ENCODE results near the gene GKN1. TPM values are rescaled to one million over a fixed set of nuclear protein-coding genes. Genes with fewer than 3 reads are reported as not detected.

GKN1 gene
- total and polyA plus RNA-seq, 2 of the 8 experiments (the other 6 are each of a cell fraction or from before 2014, with no cell fraction given) = not detected

DNA sequence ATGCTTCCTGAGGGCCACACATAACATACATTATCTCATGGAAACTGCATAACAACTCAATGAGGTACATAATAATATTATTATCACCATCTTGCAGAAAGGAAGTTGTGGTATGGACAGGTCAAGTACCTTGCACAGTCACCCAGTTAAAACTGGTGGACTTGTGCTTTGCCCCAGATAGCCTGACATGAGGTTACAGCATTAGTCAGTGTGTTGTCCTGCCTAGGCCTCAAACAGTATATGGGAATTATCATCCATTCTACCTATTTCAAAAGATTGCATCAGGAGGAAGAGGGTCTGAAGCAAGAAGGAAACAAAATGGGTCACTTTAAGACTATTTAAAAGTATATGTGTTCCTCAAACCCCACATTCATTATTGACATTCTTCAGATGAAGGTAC, 33.2 kb downstream of the GKN1 start:
- no peak overlapping the region for H2BK20ac ChIP-seq (ENCODE audit: low read length)
- no peaks in the 10 kb centered on the region for H3K79me1 ChIP-seq (ENCODE audit: low read depth, low read length)
- DNase-seq (ENCODE audit: low read depth in 1 of 2, low spot score in 2 of 2) (no peak), FAIRE-seq (no peak)
- peaks cover 1% of the 10 kb centered on the region for H3K23me2 ChIP-seq (ENCODE audit: low read depth, low read length)
- H3K4ac ChIP-seq (replicated peaks; ENCODE audit: insufficient read length, low read depth, low read length) = no peak overlapping the region
- ChIA-PET CTCF (ENCODE audit: partially characterized antibody) (no interaction called here), POLR2A (ENCODE audit: partially characterized antibody) (no interaction called here)
- H3K9me3 ChIP-seq (ENCODE audit: insufficient read depth in 2 of 2, low read depth in 1 of 2, low read length in 1 of 2) = peaks cover 0 to 2% of the 10 kb centered on the region in 2 experiments; a peak in 1 of 4 replicates
- H2BK5ac ChIP-seq (ENCODE audit: low read depth, low read length) = no peak overlapping the region
- H3K4me1 ChIP-seq (replicated peaks in 1 of 4; ENCODE audit: control insufficient read depth in 3 of 4, insufficient read depth in 4 of 4, low read length in 3 of 4) = no peaks in the 10 kb centered on the region
- no peak overlapping the region for H2AK5ac ChIP-seq (ENCODE audit: low read depth, low read length)
- no peak overlapping the region for H3K27ac ChIP-seq (ENCODE audit: low read depth, low read length)
- no peak overlapping the region for H4K5ac ChIP-seq (ENCODE audit: insufficient read length, low read depth, low read length)
- H3K36me3 ChIP-seq (ENCODE audit: control insufficient read depth in 2 of 4, insufficient read depth in 4 of 4, low read length in 3 of 4) = no peaks in the 10 kb centered on the region
- H3K14ac ChIP-seq (ENCODE audit: insufficient read length) = no peak overlapping the region
- peaks cover 0 to 8% (median 3%) of the 10 kb centered on the region in 4 experiments; a peak in 4 of 7 replicates for H3K27me3 ChIP-seq (replicated peaks in 1 of 4; ENCODE audit: control insufficient read depth in 3 of 4, extremely low read depth in 1 of 4, insufficient read depth in 3 of 4, low read length in 3 of 4)
- no peak overlapping the region for H4K91ac ChIP-seq (replicated peaks; ENCODE audit: insufficient read length, low read length)
- H2BK15ac ChIP-seq (ENCODE audit: low read length) = no peak overlapping the region
- no peak overlapping the region for H4K8ac ChIP-seq (ENCODE audit: extremely low read depth, insufficient read depth, low read length)
- H3K23ac ChIP-seq (ENCODE audit: insufficient read length) = no peak overlapping the region
- no peak overlapping the region for H2AFZ ChIP-seq (ENCODE audit: low read length)
- no peak overlapping the region for H3K4me2 ChIP-seq (ENCODE audit: insufficient read depth in 1 of 2, low read depth in 2 of 2, low read length in 2 of 2)
- no peaks in the 10 kb centered on the region for H4K20me1 ChIP-seq (replicated peaks in 1 of 2; ENCODE audit: control insufficient read depth in 1 of 2, insufficient read depth in 2 of 2, low read length in 2 of 2)
- H3K79me2 ChIP-seq (ENCODE audit: control insufficient read depth in 1 of 2, insufficient read depth in 2 of 2, low read length in 2 of 2) = no peaks in the 10 kb centered on the region
- H3K56ac ChIP-seq (replicated peaks; ENCODE audit: insufficient read length, low read depth, low read length) = no peak overlapping the region
- H3K18ac ChIP-seq (ENCODE audit: extremely low read depth, low read length) = no peak overlapping the region
- H2BK12ac ChIP-seq (ENCODE audit: low read depth, low read length) = no peak overlapping the region
- H2BK120ac ChIP-seq (replicated peaks; ENCODE audit: low read depth, low read length) = no peak overlapping the region
- no peak overlapping the region for H3K9ac ChIP-seq (replicated peaks in 1 of 4; ENCODE audit: extremely low read depth in 1 of 4, low read depth in 3 of 4, low read length in 3 of 4)
- H3K4me3 ChIP-seq (ENCODE audit: extremely low read depth in 1 of 4, insufficient read depth in 2 of 4, low read depth in 3 of 4, low read length in 4 of 4) = no peak overlapping the region
- TF ChIP-seq, protein P1, sequence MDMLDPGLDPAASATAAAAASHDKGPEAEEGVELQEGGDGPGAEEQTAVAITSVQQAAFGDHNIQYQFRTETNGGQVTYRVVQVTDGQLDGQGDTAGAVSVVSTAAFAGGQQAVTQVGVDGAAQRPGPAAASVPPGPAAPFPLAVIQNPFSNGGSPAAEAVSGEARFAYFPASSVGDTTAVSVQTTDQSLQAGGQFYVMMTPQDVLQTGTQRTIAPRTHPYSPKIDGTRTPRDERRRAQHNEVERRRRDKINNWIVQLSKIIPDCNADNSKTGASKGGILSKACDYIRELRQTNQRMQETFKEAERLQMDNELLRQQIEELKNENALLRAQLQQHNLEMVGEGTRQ (IDR thresholded peaks at IDR 0.05; ENCODE audit: low read length) = no peak
- no peak for TF ChIP-seq TAF1 (IDR thresholded peaks at IDR 0.05; ENCODE audit: low read depth, low read length)
- no peak for TF ChIP-seq SP1 (IDR thresholded peaks at IDR 0.05; ENCODE audit: low read depth, low read length)
- no peak for TF ChIP-seq SIN3A (conservative IDR thresholded peaks at IDR 0.05 in 1 of 2, IDR thresholded peaks at IDR 0.05 in 1 of 2; ENCODE audit: low read depth in 1 of 2, low read length in 2 of 2)
- TF ChIP-seq HDAC6 (IDR thresholded peaks at IDR 0.05; ENCODE audit: low read depth, low read length) = no peak
